ENCODE measurements around the gene AP4B1.

DNA sequence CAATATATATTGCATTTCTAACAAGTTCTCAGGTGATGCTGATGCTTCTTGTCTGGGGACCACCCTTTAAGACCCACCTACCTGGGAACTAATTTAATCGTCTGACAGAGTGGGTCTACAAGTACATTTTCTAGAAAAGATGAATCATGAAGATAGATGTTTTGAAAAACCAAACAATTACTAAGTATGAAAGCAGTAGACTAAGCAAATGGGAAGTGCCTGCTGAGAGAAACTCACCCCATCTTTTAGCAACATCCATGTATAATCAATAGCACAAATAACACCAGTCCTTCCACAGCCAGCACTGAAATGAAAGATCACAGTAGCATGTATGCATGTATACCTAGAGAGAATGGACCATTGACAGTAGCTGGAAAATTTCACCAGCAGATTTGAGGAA lies 50.4 kb downstream of the AP4B1 start:
- no peak for TF ChIP-seq EZH2 (IDR thresholded peaks at IDR 0.05; ENCODE audit: borderline replicate concordance, insufficient read depth, low read depth, low read length, poor library complexity, severe bottlenecking)
- TF ChIP-seq, protein P1, sequence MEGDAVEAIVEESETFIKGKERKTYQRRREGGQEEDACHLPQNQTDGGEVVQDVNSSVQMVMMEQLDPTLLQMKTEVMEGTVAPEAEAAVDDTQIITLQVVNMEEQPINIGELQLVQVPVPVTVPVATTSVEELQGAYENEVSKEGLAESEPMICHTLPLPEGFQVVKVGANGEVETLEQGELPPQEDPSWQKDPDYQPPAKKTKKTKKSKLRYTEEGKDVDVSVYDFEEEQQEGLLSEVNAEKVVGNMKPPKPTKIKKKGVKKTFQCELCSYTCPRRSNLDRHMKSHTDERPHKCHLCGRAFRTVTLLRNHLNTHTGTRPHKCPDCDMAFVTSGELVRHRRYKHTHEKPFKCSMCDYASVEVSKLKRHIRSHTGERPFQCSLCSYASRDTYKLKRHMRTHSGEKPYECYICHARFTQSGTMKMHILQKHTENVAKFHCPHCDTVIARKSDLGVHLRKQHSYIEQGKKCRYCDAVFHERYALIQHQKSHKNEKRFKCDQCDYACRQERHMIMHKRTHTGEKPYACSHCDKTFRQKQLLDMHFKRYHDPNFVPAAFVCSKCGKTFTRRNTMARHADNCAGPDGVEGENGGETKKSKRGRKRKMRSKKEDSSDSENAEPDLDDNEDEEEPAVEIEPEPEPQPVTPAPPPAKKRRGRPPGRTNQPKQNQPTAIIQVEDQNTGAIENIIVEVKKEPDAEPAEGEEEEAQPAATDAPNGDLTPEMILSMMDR (IDR thresholded peaks at IDR 0.05) = no peak
